Activated B cell treated with CpG ODN at 0.5 μM for 24 hours (primary cell): ENCODE data around the gene ERBB3. TPM values are rescaled to one million over a fixed set of nuclear protein-coding genes. Genes with fewer than 3 reads are reported as not detected.
A peak's percentile ranks its signal among the peaks of the same experiment; 100 is the strongest.

ENCODE experiments used
- ATAC-seq: fragments of 200-7000 bp; cut with Tn5 transposase; one replicate; pipeline ENCODE4 v1.10.0; 2021; ENCODE audit warnings: low read depth, mild to moderate bottlenecking, moderate library complexity
- CTCF ChIA-PET: fragments of 350-600 bp; sonication (Branson Sonifier 250); formaldehyde crosslinking; loops from one replicate; lab custom pipeline; 2021; ENCODE audit warnings: antibody characterized with exemption; lab: Charles Lee
- POLR2A ChIA-PET: fragments of 350-600 bp; sonication (Branson Sonifier 250); formaldehyde crosslinking; loops from one replicate; lab custom pipeline; 2021; ENCODE audit warnings: antibody characterized with exemption; lab: Charles Lee
- DNase-seq: peaks from one replicate; pipeline ENCODE4 v3.0.0; 2022
- H3K27ac Mint-ChIP-seq: one replicate; pipeline ENCODE4 v1.8.0; 2020; ENCODE audit warnings: mixed read lengths
- H3K27me3 Mint-ChIP-seq: one replicate; pipeline ENCODE4 v1.8.0; 2021; ENCODE audit warnings: mixed read lengths
- H3K36me3 Mint-ChIP-seq: one replicate; pipeline ENCODE4 v1.8.0; 2021; ENCODE audit warnings: low read depth, mixed read lengths
- H3K4me1 Mint-ChIP-seq: one replicate; pipeline ENCODE4 v1.8.0; 2021; ENCODE audit warnings: mixed read lengths
- H3K4me3 Mint-ChIP-seq: one replicate; pipeline ENCODE4 v1.8.0; 2020; ENCODE audit warnings: mild to moderate bottlenecking, mixed read lengths
- H3K9me3 Mint-ChIP-seq: one replicate; pipeline ENCODE4 v1.8.0; 2020; ENCODE audit warnings: mixed read lengths
- intact Hi-C: fragments of 100-400 bp; cut with micrococcal nuclease; formaldehyde crosslinking; loops from one replicate; pipeline ENCODE4 v1.15.1; 2024
- total RNA-seq: library from RNA; stranded (reverse); gene quantifications from 2 replicates; pipeline ENCODE4 v1.2.3, GENCODE V29; 2022
- TF ChIP-seq, protein P1 (sequence below): fragments of 200-600 bp; IDR thresholded peaks from one replicate; pipeline ENCODE4 v1.8.0; 2022; ENCODE audit warnings: antibody characterized with exemption, mild to moderate bottlenecking

Gene ERBB3
- total RNA-seq, 1 donor from 2014 or later: not detected

DNA sequence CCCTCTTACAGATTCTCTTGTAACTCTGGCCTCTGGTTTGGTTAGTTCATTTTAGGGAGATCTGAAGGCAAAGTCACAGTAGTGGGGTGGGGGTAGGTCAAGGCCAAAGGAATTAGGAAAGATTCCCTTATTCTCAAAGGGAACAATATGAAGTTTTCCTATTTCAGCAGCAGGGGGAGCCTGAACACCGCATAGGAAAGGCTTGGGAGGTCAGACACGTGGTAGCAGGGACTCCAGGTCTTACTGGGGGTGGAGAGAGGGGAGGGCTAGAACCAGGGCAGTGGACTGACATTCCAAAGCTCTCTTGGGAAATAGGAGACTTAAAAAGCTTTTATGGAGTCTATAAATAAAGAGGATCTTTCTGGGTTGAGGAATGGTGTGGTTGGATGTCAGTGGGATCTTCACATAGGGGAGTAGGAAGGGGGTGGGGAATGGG is 39.4 kb downstream of the ERBB3 start:
- intact Hi-C loops: loop anchor here (1.0 to 5.0 kb wide), 14 partner anchors 70 to 1403 kb away; partner anchors contain the start of genes ANKRD52, COQ10A, DDIT3 and MBD6
- DNase-seq: no peak
- ChIA-PET POLR2A (interaction anchor here (1.0 to 5.0 kb wide), 15 partner anchors 8 to 517 kb away, joined by 3 to 116 read pairs (median 7); partner anchors contain the start of genes ANKRD52, CNPY2, ESYT1 and MYL6B), CTCF (interaction anchor here (1.0 to 4.7 kb wide), 11 partner anchors 9 to 381 kb away, joined by 3 to 80 read pairs (median 5); partner anchors contain the start of genes ANKRD52, ESYT1, PA2G4 and RNF41)
- H3K4me3 Mint-ChIP-seq: peak overlapping the region; percentile 100
- H3K4me1 Mint-ChIP-seq: peaks cover 42% of the 10 kb centered on the region
- no peaks in the 10 kb centered on the region for H3K9me3 Mint-ChIP-seq
- ATAC-seq: no peak
- peak overlapping the region; percentile 99 for H3K27ac Mint-ChIP-seq
- no peaks in the 10 kb centered on the region for H3K27me3 Mint-ChIP-seq
- H3K36me3 Mint-ChIP-seq: peaks cover 59% of the 10 kb centered on the region
- TF ChIP-seq, protein P1, sequence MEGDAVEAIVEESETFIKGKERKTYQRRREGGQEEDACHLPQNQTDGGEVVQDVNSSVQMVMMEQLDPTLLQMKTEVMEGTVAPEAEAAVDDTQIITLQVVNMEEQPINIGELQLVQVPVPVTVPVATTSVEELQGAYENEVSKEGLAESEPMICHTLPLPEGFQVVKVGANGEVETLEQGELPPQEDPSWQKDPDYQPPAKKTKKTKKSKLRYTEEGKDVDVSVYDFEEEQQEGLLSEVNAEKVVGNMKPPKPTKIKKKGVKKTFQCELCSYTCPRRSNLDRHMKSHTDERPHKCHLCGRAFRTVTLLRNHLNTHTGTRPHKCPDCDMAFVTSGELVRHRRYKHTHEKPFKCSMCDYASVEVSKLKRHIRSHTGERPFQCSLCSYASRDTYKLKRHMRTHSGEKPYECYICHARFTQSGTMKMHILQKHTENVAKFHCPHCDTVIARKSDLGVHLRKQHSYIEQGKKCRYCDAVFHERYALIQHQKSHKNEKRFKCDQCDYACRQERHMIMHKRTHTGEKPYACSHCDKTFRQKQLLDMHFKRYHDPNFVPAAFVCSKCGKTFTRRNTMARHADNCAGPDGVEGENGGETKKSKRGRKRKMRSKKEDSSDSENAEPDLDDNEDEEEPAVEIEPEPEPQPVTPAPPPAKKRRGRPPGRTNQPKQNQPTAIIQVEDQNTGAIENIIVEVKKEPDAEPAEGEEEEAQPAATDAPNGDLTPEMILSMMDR: no peak

DNA sequence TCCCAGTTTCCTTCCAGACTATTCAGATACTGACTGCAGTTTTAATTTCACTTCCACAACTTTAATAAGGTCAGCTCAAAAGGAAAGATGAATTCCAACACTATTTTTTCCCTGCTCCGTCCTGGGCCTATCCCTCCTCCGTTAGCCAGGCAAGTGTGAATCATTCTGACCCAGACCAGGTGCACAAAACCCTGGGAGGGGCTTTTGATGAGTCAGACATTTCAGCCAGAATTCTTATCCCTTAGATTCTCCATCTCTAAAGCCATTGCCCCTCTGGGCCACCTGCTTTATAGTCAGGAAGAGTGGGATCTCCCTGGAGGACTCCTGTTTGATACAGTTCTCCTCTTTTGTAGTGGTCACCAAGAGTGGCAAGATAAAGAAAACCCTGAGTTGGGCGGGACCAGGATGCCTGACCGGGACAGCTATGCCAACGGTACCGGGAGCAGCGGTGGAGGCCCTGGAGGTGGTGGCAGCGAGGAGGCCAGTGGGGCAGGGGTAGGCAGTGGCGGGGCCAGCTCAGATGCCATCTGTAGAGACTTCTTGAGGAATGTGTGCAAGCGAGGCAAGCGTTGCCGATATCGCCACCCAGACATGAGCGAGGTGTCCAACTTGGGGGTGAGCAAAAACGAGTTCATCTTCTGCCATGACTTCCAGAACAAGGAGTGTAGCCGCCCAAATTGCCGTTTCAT is 40.3 kb downstream of the ERBB3 start:
- TF ChIP-seq, protein P1: no peak
- DNase-seq (no peak), ATAC-seq (no peak)
- Mint-ChIP-seq H3K4me3 (no peak overlapping the region), H3K9me3 (no peaks in the 10 kb centered on the region), H3K4me1 (peaks cover 45% of the 10 kb centered on the region), H3K36me3 (peaks cover 59% of the 10 kb centered on the region), H3K27ac (no peak overlapping the region), H3K27me3 (no peaks in the 10 kb centered on the region)
- intact Hi-C loops: loop anchor here (10.0 kb wide), 1 partner anchor 474 kb away; no protein-coding TSS in a partner anchor
- ChIA-PET CTCF (interaction anchor here (0.8 to 4.7 kb wide), 10 partner anchors 8 to 382 kb away, joined by 3 to 80 read pairs (median 6); partner anchors contain the start of genes ANKRD52, ESYT1, PA2G4 and RNF41), POLR2A (interaction anchor here (0.9 to 4.3 kb wide), 11 partner anchors 10 to 344 kb away, joined by 3 to 116 read pairs (median 5); partner anchors contain the start of genes ANKRD52, CNPY2, MYL6B and RNF41)

DNA sequence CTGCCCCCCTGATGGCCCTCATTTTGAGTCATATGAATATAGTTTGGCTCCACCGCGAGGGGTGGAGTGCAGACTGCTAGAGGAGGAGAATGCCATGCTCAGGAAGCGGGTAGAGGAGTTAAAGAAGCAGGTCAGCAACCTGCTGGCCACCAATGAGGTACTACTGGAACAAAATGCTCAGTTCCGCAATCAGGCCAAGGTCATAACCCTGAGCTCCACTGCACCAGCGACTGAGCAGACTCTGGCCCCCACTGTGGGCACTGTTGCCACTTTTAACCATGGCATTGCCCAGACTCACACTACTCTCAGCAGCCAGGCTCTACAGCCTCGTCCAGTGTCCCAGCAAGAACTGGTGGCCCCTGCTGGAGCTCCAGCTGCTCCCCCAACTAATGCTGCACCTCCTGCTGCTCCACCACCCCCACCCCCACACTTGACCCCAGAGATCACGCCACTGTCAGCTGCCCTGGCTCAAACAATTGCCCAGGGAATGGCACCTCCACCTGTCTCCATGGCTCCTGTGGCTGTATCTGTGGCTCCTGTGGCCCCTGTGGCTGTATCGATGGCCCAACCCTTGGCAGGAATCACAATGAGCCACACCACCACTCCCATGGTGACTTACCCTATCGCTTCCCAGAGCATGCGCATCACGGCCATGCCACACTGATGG is 41.4 kb downstream of the ERBB3 start:
- ChIA-PET CTCF (interaction anchor here (4.2 to 4.7 kb wide), 2 partner anchors 67 to 101 kb away, joined by 34 to 80 read pairs; partner anchors contain the start of genes RNF41 and SMARCC2), POLR2A (interaction anchor here (0.9 to 1.9 kb wide), 2 partner anchors 9 to 100 kb away, joined by 5 to 6 read pairs; partner anchors contain the start of gene RNF41)
- no peaks in the 10 kb centered on the region for H3K9me3 Mint-ChIP-seq
- peaks cover 49% of the 10 kb centered on the region for H3K4me1 Mint-ChIP-seq
- TF ChIP-seq, protein P1: no peak
- no peak for DNase-seq
- no peaks in the 10 kb centered on the region for H3K27me3 Mint-ChIP-seq
- H3K36me3 Mint-ChIP-seq: peaks cover 57% of the 10 kb centered on the region
- intact Hi-C loops: loop anchor here (10.0 kb wide), 1 partner anchor 473 kb away; no protein-coding TSS in a partner anchor
- no peak overlapping the region for H3K27ac Mint-ChIP-seq
- H3K4me3 Mint-ChIP-seq: no peak overlapping the region
- ATAC-seq: no peak

DNA sequence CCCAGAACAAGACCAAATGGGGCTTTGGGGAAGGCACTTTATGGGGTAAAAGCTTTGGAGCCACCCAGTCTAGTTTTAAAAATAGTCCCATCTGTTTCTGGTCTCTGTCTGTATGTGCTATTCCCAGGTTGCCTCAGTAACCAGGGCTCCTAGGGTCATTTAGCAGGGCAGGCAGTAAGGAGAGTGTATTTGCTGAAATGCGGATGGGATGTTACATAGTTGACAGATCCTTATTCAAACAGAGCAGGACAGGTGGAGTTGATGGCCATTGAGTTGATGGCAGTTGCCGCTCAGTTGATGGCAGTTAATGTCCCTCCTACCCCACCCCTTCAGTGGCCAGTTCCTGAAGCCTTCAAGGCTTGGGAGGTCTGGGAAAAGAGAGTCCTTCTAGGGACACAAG is 42.7 kb downstream of the ERBB3 start:
- Mint-ChIP-seq H3K9me3 (no peaks in the 10 kb centered on the region), H3K4me1 (peaks cover 53% of the 10 kb centered on the region), H3K27me3 (no peaks in the 10 kb centered on the region), H3K36me3 (peaks cover 44% of the 10 kb centered on the region), H3K27ac (no peak overlapping the region), H3K4me3 (no peak overlapping the region)
- TF ChIP-seq, protein P1: no peak
- intact Hi-C loops: loop anchor here (10.0 kb wide), 1 partner anchor 472 kb away; no protein-coding TSS in a partner anchor
- DNase-seq (no peak), ATAC-seq (no peak)
- POLR2A ChIA-PET: interaction anchor here (0.6 to 0.9 kb wide), 3 partner anchors 29 to 481 kb away, joined by 3 to 5 read pairs (median 4); no protein-coding TSS in a partner anchor
- CTCF ChIA-PET: interaction anchor here (0.5 to 1.9 kb wide), 3 partner anchors 39 to 135 kb away, joined by 3 to 5 read pairs (median 4); partner anchors contain the start of genes ANKRD52 and SMARCC2
